Stomach (tissue), 4 donors: ENCODE measurements around the gene FTO.

Source experiments
- CTCF ChIP-seq, 7 experiments: fragments of 450-650 bp in 4 of 7; fragments of 200-600 bp in 3 of 7; sonication (generic) in 3 of 7; IDR thresholded peaks; one replicate each; pipeline ENCODE4 v1.5.1; 2016 to 2019; ENCODE audit warnings: antibody characterized with exemption in 7 of 7, control low read depth in 2 of 7, mild to moderate bottlenecking in 1 of 7
- POLR2AphosphoS5 ChIP-seq, 3 donors: sonication (generic); formaldehyde crosslinking; IDR thresholded peaks; one replicate each; pipeline ENCODE4 v1.6.1; 2016; ENCODE audit warnings: antibody characterized with exemption in 3 of 3

GRCh38 chr16:53859995-53860540 lies 156.1 kb downstream of the FTO start:
- no peak for TF ChIP-seq CTCF (IDR thresholded peaks at IDR 0.05)
- no peak for TF ChIP-seq POLR2AphosphoS5 (IDR thresholded peaks at IDR 0.05)
